ENCODE measurements around the gene FOXK2. TPM values are rescaled to one million over a fixed set of nuclear protein-coding genes. Genes with fewer than 3 reads are reported as not detected.
"Not testable (repeated sequence)": the region's sequence is repeated elsewhere in the genome, so short reads cannot be mapped to it uniquely, and the experiment has no call there.

FOXK2 gene
- total RNA-seq, 1 donor from 2014 or later = 42.5 TPM

DNA sequence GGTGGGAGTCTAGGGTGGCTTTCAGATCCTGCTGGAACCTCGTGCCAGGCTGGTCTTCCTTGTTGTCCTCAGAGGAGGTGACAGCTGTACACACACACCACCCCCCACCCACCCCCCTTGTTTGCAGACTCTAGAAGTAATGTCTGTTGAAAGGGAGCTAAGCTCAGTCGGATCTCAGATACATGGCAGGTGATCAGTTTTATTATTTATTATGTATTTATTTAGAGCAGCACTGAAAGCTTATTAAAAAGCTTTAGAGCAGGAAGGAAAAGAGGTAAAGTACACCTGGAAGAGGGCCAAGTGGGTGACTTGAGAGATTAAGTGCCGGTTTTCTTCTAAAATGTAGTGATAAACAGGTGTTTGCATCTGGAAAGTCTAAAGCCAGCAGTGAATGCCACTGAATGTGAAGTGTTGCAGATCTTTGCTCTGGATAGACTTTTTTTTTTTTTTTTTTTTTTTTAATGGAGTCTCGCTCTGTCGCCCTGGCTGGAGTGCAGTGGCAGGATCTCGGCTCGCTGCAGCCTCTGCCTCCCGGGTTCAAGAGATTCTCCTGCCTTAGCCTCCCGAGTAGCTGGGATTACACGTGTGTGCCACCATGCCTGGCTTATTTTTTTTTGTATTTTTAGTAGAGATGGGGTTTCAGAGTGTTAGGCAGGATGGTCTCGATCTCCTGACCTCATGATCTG lies 40.2 kb downstream of the FOXK2 start:
- no peak for DNase-seq (ENCODE audit: low read depth)
- Histone ChIP-seq H3K36me3 (ENCODE audit: control insufficient read depth, insufficient read depth, low read length) (no peaks in the 10 kb centered on the region), H3K4me3 (ENCODE audit: low read depth, low read length) (no peak overlapping the region), H3K27me3 (ENCODE audit: control insufficient read depth, insufficient read depth, low read length) (no peaks in the 10 kb centered on the region)
- TF ChIP-seq, protein P1, sequence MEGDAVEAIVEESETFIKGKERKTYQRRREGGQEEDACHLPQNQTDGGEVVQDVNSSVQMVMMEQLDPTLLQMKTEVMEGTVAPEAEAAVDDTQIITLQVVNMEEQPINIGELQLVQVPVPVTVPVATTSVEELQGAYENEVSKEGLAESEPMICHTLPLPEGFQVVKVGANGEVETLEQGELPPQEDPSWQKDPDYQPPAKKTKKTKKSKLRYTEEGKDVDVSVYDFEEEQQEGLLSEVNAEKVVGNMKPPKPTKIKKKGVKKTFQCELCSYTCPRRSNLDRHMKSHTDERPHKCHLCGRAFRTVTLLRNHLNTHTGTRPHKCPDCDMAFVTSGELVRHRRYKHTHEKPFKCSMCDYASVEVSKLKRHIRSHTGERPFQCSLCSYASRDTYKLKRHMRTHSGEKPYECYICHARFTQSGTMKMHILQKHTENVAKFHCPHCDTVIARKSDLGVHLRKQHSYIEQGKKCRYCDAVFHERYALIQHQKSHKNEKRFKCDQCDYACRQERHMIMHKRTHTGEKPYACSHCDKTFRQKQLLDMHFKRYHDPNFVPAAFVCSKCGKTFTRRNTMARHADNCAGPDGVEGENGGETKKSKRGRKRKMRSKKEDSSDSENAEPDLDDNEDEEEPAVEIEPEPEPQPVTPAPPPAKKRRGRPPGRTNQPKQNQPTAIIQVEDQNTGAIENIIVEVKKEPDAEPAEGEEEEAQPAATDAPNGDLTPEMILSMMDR (IDR thresholded peaks at IDR 0.05; ENCODE audit: insufficient read depth, low read length, poor library complexity, severe bottlenecking) = no peak

DNA sequence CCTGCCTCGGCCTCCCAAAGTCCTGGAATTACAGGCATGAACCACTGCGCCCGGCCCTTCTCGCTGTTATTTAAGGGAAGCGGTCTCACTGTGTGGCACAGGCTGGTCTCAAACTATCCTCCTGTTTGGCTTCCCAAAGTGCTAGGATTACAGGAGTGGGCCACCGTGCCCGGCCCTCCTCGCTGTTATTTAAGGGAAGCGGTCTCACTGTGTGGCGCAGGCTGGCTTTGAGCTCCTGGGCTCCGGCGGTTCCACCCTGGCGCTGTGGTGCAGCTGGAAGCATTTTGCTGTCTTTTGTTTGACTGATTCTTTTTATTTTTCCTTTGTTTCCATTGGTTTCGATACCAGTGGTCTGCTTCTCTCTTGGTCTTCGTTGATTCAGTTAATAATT lies 40.7 kb downstream of the FOXK2 start:
- Histone ChIP-seq H3K36me3 (ENCODE audit: control insufficient read depth, insufficient read depth, low read length) (no peaks in the 10 kb centered on the region), H3K27me3 (ENCODE audit: control insufficient read depth, insufficient read depth, low read length) (no peaks in the 10 kb centered on the region), H3K4me3 (ENCODE audit: low read depth, low read length) (no peak overlapping the region)
- TF ChIP-seq, protein P1 (IDR thresholded peaks at IDR 0.05; ENCODE audit: insufficient read depth, low read length, poor library complexity, severe bottlenecking) = no peak
- no peak for DNase-seq (ENCODE audit: low read depth)

DNA sequence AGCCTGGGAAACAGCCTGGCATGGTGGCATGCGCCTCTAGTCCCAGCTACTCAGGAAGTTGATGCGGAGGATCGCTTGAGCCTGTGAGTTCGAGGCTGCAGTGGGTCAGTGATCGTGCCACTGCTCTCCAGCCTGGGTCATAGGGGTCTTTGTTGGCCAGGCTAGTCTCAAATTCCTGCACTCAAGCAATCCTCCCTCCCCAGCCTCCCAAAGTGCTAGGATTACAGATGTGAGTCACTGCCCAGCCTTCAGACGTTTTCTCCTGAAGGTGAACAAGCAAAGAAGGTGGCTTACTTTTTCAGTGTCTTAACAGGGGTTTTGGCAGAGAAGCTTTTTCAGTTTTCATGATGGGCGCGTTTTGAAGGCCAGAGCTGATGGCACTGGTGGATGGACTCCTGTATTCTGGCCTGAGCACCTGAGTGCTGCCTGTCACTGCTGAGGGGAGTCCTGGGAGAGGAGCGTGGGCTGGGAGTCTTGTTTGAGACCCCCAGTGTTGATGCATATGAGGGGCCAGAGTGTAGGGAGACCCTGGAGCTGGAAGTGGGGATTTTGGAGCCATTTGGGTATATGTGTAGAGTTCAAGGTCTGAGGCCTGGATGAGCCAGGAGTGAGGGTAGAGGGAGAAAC lies 41.4 kb downstream of the FOXK2 start:
- TF ChIP-seq, protein P1 (IDR thresholded peaks at IDR 0.05; ENCODE audit: insufficient read depth, low read length, poor library complexity, severe bottlenecking) = no peak
- no peaks in the 10 kb centered on the region for H3K36me3 ChIP-seq (ENCODE audit: control insufficient read depth, insufficient read depth, low read length)
- H3K27me3 ChIP-seq (ENCODE audit: control insufficient read depth, insufficient read depth, low read length) = no peaks in the 10 kb centered on the region
- no peak overlapping the region for H3K4me3 ChIP-seq (ENCODE audit: low read depth, low read length)
- no peak for DNase-seq (ENCODE audit: low read depth)

DNA sequence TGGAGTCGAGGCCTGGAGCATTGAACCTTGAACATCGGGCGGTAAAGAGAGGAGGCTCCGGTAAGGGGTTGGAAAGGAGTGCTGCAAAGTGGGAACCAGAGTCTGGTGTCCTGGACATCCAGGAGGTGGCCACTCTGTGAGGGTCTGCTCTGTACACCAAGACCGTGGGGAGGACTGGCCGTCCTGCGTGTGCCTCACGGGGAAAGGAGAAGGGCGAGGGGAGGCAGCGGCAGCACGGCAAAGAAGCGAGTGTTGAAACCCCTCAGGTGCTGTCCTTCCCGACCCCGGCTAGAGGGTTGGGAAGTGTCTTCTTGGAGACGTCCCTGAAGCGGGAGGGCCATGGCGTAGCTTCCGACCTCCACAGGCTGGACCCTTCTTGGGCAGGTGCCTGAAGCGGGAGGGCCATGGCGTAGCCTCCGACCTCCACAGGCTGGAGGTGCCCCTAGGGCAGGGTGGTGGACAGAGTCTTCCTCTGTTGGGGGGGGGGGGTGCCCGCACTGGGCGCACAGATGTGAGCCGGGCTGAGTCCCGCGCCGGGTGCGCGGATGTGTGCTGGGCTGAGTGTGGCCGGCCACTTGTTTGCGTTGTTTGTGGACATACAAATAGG lies 42.0 kb downstream of the FOXK2 start:
- TF ChIP-seq, protein P1 (IDR thresholded peaks at IDR 0.05; ENCODE audit: insufficient read depth, low read length, poor library complexity, severe bottlenecking) = no peak
- DNase-seq (ENCODE audit: low read depth) = no peak
- H3K36me3 ChIP-seq (ENCODE audit: control insufficient read depth, insufficient read depth, low read length) = no peaks in the 10 kb centered on the region

DNA sequence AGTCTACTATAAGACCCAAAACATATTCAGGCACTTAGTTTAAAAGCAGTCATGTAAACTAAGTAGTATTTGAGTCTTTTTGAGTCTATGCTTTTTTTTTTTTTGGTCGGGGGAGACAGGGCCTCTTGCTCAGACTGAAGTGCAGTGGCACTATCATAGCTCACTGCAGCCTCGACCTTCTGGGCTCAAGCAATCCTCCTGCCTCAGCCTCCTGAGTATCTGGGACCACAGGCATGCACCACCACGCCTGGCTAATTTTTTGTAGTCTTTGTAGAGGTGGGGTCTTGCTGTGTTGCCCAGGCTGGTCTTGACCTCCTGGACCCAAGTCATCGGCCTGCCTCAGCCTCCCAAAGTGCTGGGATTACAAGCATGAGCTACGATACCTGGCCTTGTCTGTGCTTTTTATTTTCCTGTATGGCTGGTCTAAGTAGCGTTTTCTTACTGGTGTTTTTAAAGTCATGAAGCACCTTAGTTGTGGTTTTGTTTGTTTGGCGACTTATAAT lies 43.2 kb downstream of the FOXK2 start:
- not testable (repeated sequence) for H3K36me3 ChIP-seq (ENCODE audit: control insufficient read depth, insufficient read depth, low read length); H3K4me3 ChIP-seq (ENCODE audit: low read depth, low read length)

More for the DNA sequence above, 42.0 kb downstream of the FOXK2 start:
- H3K4me3 ChIP-seq (ENCODE audit: low read depth, low read length) = no peak overlapping the region
- no peaks in the 10 kb centered on the region for H3K27me3 ChIP-seq (ENCODE audit: control insufficient read depth, insufficient read depth, low read length)

DNA sequence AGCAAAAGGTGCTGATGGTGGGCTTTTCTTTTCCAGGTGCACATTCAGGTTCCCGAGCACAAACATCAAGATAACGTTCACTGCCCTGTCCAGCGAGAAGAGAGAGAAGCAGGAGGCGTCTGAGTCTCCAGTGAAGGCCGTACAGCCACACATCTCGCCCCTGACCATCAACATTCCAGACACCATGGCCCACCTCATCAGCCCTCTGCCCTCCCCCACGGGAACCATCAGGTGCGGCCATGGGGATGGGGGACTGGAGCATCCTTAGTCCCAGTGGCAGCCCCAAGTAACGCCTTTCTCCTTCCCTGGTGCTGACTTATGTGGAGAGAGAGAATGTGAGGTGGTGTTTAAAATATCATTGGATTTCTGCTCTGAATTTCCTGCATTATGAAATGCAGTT lies 43.8 kb downstream of the FOXK2 start:
- Histone ChIP-seq H3K36me3 (ENCODE audit: control insufficient read depth, insufficient read depth, low read length) (no peaks in the 10 kb centered on the region), H3K4me3 (ENCODE audit: low read depth, low read length) (no peak overlapping the region), H3K27me3 (ENCODE audit: control insufficient read depth, insufficient read depth, low read length) (no peaks in the 10 kb centered on the region)
- TF ChIP-seq, protein P1 (IDR thresholded peaks at IDR 0.05; ENCODE audit: insufficient read depth, low read length, poor library complexity, severe bottlenecking) = no peak
- no peak for DNase-seq (ENCODE audit: low read depth)

More for the DNA sequence above, 43.2 kb downstream of the FOXK2 start:
- not testable (repeated sequence) for H3K27me3 ChIP-seq (ENCODE audit: control insufficient read depth, insufficient read depth, low read length); DNase-seq (ENCODE audit: low read depth)

DNA sequence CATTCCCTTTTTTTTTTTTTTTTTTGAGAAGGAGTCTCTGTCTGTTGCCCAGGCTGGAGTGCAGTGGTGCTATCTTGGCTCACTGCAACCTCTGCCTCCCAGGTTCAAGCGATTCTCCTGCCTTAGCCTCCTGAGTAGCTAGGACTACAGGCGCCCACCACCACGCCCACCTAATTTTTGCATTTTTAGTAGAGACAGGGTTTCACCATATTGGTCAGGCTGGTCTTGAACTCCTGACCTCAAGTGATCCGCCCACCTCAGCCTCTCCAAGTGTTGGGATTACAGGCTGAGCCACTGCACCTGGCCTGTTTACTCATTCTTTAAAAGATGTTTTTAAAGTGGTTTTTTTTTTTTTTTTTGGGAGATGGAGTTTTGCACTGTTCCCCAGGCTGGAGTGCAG lies 44.2 kb downstream of the FOXK2 start:
- H3K36me3 ChIP-seq (ENCODE audit: control insufficient read depth, insufficient read depth, low read length); DNase-seq (ENCODE audit: low read depth); H3K27me3 ChIP-seq (ENCODE audit: control insufficient read depth, insufficient read depth, low read length); H3K4me3 ChIP-seq (ENCODE audit: low read depth, low read length): not testable (repeated sequence)

Measured in kidney epithelial cell (primary cell).